Measurements from ENCODE around the gene COX20.

DNA sequence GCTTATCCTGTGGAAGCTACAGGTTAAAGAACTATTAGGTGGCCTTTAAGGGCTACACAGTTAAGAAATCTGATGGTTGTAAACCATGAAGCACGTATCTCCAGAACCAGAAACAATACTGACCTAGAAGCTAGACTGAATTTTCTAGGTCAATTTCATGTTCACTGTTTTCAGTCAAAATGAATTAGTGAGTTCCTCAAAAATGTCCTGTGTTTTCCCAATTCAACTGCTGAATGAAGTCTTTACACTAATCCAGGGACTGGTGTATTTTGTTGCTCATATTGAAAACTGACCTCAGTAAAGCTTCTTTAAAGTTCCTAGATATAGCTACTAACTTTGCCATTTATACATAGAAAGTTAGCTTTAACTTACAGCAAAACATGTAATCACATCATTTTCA lies 22.9 kb downstream of the COX20 start:
- TF ChIP-seq CTCF (conservative IDR thresholded peaks at IDR 0.05; ENCODE audit: low read depth, low read length) (no peak), EZH2 (IDR thresholded peaks at IDR 0.05; ENCODE audit: low read length, unreplicated experiment) (no peak)

All from PC-3 (cell line).